Inferior parietal cortex (tissue), 1 donor: ENCODE data around the gene NPHP4.

Source experiments
- DNase-seq: peaks from one replicate; pipeline ENCODE4 v3.0.0-alpha.2; 2016; ENCODE audit errors: extremely low spot score

Gene NPHP4

GRCh38 chr1:5950994-5951785, 41.0 kb downstream of the NPHP4 start:
- DNase-seq: no peak

GRCh38 chr1:5950201-5950895, 41.9 kb downstream of the NPHP4 start:
- DNase-seq: no peak

GRCh38 chr1:5949761-5950100, 42.5 kb downstream of the NPHP4 start:
- DNase-seq: no peak

GRCh38 chr1:5949085-5949760, 43.0 kb downstream of the NPHP4 start:
- DNase-seq: no peak

DNA sequence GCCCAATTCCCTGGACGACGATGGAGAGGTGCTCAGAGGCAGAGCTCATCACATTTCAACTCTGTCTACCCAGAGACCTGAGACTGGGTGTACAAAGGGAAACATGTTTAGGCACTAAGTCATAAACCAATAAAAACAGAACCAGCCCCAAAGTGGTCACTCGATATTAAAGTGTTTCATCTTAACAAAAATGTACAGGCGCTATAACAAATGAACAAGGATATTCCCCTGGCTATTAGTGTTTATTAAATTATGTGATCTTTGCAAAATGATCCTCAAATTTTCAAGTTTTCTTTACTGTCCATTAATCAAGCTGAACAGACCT, 43.6 kb downstream of the NPHP4 start:
- DNase-seq: no peak

DNA sequence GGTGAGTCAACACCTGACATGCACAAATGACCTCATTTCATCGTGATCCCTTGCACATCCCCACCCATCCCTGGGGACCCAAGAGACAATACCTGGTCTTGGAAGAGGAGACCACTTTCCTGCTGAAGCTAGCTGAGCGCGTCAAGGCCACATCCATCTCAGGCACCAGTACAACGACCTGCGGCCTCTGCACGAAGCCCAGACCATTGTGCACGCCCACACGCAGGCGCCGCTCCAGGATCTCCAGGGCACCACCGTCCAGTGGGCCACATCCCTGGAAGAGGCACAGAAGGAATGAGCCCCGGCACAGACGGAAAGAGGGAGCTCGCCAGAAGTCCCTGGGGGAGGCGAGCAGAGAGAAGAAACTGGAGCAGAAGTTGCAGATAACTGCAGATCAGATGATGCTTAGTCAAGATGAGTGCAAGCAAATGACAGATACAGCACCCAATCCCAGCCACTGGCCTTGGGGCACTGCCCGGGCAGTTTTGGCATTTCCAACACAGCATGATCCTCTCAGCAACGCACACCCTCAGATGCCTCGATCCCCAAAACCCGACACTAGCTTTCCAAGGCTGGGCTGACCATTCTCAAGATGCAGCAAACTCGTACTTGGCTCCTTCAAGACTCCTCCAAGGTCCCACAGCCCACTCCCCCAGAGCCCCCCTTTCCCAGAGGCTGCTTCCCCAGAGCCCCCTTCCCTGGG, 44.1 kb downstream of the NPHP4 start:
- DNase-seq: no peak

DNA sequence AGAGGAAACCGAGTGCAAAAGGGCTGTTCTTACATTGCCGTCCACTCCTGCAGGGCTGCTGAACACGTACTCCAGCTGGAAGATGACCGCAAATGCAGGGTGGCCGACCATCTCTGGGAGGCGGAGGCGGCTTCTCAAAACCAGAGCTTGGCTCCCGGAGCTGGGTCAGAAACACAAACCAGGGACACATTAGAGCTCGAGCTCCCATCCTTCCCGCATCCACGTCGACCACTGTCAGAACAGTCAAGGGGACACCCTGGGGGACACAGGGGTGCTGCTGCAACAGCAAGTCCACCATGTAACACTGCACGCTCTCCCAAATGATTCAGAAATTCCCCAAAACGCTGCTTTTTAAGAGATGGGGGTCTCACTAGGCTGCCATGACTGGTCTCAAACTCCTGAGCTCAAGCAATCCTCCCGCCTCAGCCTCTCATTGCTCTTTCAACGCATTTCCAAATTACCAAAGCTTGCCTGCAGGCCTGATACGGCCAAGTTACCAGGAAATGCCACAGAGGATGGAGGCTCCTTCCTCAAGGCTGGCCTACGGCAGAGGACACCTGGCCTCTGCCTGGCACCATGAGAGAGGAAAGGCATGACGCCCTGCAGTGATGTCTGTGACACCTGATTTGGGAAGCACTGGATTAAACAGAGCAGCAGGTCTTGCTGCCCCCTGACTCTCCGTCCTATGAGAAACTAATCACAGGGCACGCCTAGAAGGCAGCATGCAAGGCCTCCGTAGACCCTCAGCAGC, 45.0 kb downstream of the NPHP4 start:
- DNase-seq: no peak

GRCh38 chr1:5945445-5945844, 46.8 kb downstream of the NPHP4 start:
- no peak for DNase-seq

DNA sequence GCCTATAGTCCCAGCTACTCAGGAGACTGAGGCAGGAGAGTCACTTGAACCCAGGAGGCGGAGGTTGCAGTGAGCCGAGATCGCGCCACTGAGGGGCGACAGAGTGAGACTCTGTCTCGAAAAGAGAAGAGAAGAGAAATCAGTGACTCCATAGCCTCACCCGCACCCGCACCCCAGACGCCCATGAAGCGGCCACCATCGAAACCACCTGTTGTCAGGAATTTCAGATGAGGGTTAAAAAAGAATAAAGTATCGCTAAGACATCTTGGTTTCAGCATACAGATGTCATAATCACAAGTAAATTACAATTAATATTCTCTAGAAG, 47.4 kb downstream of the NPHP4 start:
- DNase-seq: no peak

- no peak for DNase-seq
These were observed 47.9 kb downstream of the NPHP4 start for GRCh38 chr1:5944154-5944842.

DNA sequence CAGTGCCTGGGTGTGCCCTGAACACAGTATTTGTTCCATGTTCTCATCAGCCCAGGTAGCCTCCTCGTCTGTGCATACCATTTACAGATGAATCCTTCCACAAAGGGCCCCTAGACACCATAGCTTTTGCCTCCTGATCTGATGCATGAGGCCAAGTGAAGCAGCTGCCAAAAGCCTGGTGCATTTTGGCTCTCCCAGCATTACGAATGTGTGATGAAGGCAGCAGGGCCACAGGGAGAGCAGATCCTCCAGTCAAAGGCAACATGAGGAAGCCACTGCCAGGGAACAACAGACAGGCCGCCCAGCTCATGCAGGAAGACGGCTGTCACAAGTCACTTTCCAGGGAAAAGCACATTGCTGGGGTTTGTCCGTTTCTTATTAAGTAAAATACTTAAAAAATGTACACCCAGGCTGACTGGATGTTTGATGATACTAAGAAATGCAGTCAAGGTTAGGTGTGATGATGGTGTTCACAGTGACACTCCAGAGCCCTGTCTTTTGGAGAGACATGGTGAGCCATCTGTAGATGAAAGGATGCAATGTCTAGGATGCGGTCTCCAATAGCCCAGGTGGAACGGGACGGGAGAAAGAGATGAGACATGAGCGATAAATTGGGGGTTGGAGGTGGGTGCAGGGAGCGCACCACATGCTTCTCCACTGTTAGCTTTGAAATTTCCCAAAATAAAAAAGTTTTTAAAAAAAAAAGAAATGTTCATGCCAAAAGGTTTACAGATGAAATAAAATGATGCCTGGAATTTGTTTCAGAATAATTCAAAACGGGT, 48.7 kb downstream of the NPHP4 start:
- no peak for DNase-seq

DNA sequence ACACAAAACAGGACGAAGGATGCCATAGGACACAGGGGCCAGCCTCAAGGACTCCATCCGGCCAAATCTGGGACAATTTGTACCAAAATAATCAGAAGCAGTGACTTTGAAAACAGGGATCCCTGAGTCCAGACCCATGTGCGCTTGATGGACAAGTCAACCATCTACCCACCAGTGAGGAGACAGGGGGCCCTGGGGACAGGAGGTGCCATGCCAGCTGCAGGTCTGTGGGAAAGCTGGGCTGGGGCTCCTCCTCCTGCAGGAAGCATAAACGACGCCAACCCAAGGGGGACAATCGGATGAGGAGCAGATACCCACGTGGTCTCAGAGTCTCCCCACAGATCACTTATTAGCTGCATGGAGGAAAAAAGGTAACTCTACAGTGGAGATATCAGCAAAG, 50.6 kb downstream of the NPHP4 start:
- DNase-seq: no peak

DNA sequence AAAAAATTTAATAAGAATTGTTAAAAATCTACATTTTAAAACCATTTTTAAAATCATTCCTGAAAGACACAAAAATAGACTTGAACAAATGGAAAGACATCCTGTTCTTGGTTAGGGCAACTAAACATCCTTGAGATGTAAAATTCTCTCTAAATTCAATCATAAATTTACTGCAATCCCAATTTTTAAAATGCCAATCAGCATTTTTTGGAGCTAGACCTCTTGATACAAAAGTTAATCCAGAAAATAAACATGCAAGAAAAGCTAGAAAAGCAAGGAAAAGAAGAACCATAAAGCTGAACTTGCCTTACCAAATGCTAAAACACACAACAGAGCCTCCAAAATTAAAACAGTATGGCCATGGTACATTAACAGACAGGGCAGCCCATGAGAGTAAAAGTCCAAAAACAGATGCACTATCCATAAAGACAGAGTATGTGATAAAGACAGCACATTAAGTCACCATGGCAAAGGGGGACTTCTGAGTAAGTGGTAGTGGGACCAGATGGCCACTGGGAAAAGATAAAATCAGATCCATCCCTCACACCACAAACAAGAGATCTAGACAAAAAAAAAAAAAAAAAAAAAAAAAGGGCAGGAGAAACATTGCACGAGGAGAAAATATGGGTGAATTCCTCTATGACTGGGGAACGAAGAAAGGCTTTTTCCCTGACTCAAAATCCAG, 51.4 kb downstream of the NPHP4 start:
- DNase-seq: no peak

- DNase-seq: no peak
These were observed 52.7 kb downstream of the NPHP4 start for GRCh38 chr1:5939271-5940170.

GRCh38 chr1:5938101-5938646, 54.1 kb downstream of the NPHP4 start:
- DNase-seq: no peak

- DNase-seq: no peak
These were observed 54.8 kb downstream of the NPHP4 start for GRCh38 chr1:5937373-5937857.

DNA sequence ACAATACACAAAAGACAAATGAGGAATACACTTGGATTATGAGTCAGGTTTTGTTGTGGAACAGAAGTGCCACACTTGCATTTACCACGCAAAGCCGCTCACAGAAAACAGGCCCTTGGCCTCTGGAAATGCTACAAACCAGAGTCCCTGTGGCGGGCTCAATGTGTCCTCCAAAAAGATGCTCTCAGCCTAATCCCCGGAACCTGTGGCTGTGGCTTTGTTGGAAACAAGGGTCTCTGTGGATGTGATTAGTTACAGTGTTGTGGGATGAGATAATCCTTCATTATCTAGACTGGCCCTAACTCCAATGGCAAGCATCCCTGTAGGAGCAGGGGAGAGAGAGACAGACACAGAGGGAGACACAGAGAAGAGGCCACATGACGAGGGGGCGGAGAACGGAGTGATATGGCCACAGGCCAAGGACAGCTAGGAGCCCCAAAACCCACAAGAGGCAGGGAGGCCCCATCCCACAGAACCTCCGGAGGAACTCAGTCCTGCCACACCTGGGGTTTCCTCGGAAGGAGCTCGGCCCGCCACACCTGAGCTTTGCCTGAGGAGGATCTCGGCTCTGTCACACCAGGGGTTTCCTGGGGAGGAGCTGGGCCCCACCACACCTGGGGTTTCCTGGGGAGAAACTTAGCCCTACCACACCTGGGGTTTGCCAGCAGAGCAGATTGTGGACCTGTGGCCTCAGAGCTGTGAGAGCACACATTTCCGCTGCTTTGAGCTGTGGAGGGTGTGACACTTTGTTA, 55.4 kb downstream of the NPHP4 start:
- DNase-seq: no peak

GRCh38 chr1:5936126-5936525, 56.1 kb downstream of the NPHP4 start:
- no peak for DNase-seq
